Measurements from ENCODE around the gene LIN7B.
A peak's percentile ranks its signal among the peaks of the same experiment; 100 is the strongest.

The LIN7B gene

DNA sequence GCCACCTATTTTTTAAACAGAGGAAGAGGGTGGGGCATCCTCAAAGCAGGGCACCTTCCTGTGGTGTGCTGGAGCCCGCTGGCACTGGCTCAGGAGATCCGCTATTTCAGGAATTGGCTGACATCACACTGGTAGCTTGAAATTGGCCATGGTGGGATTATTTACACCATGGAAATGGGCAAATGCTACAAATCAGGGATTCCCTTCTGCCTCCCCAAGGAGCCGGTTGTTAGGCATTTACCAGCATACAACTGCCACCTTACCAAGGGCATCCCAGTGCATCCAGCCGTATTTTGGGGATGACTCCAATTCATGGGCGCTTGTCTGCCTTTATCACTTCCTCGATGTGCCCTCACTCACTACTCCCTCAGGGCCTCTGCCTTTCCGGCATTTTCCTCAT, 26.8 kb downstream of the LIN7B start:
- H3K9me2 ChIP-seq (replicated peaks; ENCODE audit: control insufficient read depth, low read length), result no peaks in the 10 kb centered on the region
- no peaks in the 10 kb centered on the region for H3K9me3 ChIP-seq (ENCODE audit: control insufficient read depth, insufficient read depth, low read length)
- TF ChIP-seq EZH2phosphoT487 (IDR thresholded peaks at IDR 0.05; ENCODE audit: borderline replicate concordance, low read length), result no peak
- TF ChIP-seq CTCF (IDR thresholded peaks at IDR 0.05; ENCODE audit: low read depth, low read length, poor library complexity, severe bottlenecking), result no peak
- no peak overlapping the region for H3K27ac ChIP-seq (ENCODE audit: low read depth, low read length)
- no peaks in the 10 kb centered on the region for H3K79me2 ChIP-seq (ENCODE audit: control insufficient read depth, low read length)
- no peak overlapping the region for H3K4me3 ChIP-seq (ENCODE audit: low read length)
- H3K4me2 ChIP-seq (ENCODE audit: low read length), result no peak overlapping the region
- H3K27me3 ChIP-seq (ENCODE audit: control insufficient read depth, low read length), result no peaks in the 10 kb centered on the region
- peaks cover 19% of the 10 kb centered on the region for H3K4me1 ChIP-seq (ENCODE audit: control insufficient read depth, low read length)
- H4K20me1 ChIP-seq (ENCODE audit: control insufficient read depth, insufficient read depth, low read depth, low read length), result no peaks in the 10 kb centered on the region
- no peaks in the 10 kb centered on the region for H3F3A ChIP-seq (ENCODE audit: control insufficient read depth, insufficient read depth)
- H3K36me3 ChIP-seq (ENCODE audit: control insufficient read depth, low read length), result no peaks in the 10 kb centered on the region

DNA sequence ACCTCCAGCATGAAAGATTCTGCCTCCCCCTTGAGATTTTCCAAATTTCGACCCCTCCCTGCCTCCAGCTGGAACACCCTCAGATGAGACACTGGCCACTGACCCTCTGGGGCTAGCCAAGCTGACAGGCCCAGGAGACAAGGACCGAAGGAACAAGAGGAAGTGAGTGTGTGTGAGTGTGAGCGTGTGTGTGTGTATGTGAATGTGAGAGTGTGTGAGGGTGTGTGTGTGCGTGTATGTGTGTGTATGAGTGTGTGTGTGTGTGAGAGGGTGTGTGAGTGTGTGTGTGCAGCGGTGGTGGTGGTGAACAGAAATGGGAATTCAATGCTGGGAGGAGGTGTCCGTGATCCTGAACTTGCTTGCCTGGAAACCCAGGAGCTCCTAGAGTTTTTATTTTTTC, 27.2 kb downstream of the LIN7B start:
- no peaks in the 10 kb centered on the region for H4K20me1 ChIP-seq (ENCODE audit: control insufficient read depth, insufficient read depth, low read depth, low read length)
- no peaks in the 10 kb centered on the region for H3K9me2 ChIP-seq (replicated peaks; ENCODE audit: control insufficient read depth, low read length)
- H3K9me3 ChIP-seq (ENCODE audit: control insufficient read depth, insufficient read depth, low read length), result no peaks in the 10 kb centered on the region
- no peaks in the 10 kb centered on the region for H3K27me3 ChIP-seq (ENCODE audit: control insufficient read depth, low read length)
- H3K4me2 ChIP-seq (ENCODE audit: low read length), result no peak overlapping the region
- H3K4me3 ChIP-seq (ENCODE audit: low read length), result no peak overlapping the region
- H3K36me3 ChIP-seq (ENCODE audit: control insufficient read depth, low read length), result no peaks in the 10 kb centered on the region
- peaks cover 21% of the 10 kb centered on the region for H3K4me1 ChIP-seq (ENCODE audit: control insufficient read depth, low read length)
- TF ChIP-seq CTCF (IDR thresholded peaks at IDR 0.05; ENCODE audit: low read depth, low read length, poor library complexity, severe bottlenecking), result no peak
- H3F3A ChIP-seq (ENCODE audit: control insufficient read depth, insufficient read depth), result no peaks in the 10 kb centered on the region
- H3K27ac ChIP-seq (ENCODE audit: low read depth, low read length), result no peak overlapping the region
- H3K79me2 ChIP-seq (ENCODE audit: control insufficient read depth, low read length), result no peaks in the 10 kb centered on the region

DNA sequence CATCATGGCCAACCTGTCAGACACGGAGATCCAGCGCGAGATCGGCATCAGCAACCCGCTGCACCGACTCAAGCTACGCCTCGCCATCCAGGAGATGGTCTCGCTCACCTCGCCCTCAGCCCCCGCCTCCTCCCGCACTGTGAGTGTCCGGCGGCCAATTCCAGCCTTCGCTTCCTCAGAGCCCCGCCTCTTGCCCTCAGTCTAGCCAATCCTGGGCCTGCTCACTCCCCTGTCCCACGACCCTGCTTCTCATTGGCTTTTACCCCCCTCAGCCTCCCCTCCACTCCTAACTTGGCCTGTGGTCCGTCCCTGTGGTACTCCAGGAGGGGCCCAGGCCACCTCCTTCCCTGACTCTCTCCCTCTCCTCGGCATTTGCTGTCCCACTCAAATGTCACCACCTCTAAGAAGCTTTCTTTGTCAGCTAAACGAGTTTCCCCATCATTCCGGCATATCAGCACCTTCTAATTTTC, 28.7 kb downstream of the LIN7B start:
- H3F3A ChIP-seq (ENCODE audit: control insufficient read depth, insufficient read depth), result peaks cover 3% of the 10 kb centered on the region; the same call in 1 of the 2 replicates
- H3K9me2 ChIP-seq (replicated peaks; ENCODE audit: control insufficient read depth, low read length), result no peaks in the 10 kb centered on the region
- H3K4me3 ChIP-seq (ENCODE audit: low read length), result peak overlapping the region; percentile 67
- peaks cover 22% of the 10 kb centered on the region for H3K4me1 ChIP-seq (ENCODE audit: control insufficient read depth, low read length)
- no peak overlapping the region for H3K27ac ChIP-seq (ENCODE audit: low read depth, low read length)
- TF ChIP-seq EZH2phosphoT487 (IDR thresholded peaks at IDR 0.05; ENCODE audit: borderline replicate concordance, low read length) (no peak), CTCF (IDR thresholded peaks at IDR 0.05; ENCODE audit: low read depth, low read length, poor library complexity, severe bottlenecking) (no peak)
- H3K79me2 ChIP-seq (ENCODE audit: control insufficient read depth, low read length), result no peaks in the 10 kb centered on the region
- H3K4me2 ChIP-seq (ENCODE audit: low read length), result peak overlapping the region; percentile 69
- no peaks in the 10 kb centered on the region for H3K9me3 ChIP-seq (ENCODE audit: control insufficient read depth, insufficient read depth, low read length)
- H4K20me1 ChIP-seq (ENCODE audit: control insufficient read depth, insufficient read depth, low read depth, low read length), result no peaks in the 10 kb centered on the region
- no peaks in the 10 kb centered on the region for H3K36me3 ChIP-seq (ENCODE audit: control insufficient read depth, low read length)
- no peaks in the 10 kb centered on the region for H3K27me3 ChIP-seq (ENCODE audit: control insufficient read depth, low read length)

All from DOHH2 (cell line).